Pons (tissue), 1 donor: ENCODE results near the gene VPS39.

Experiments used
- DNase-seq: peaks from one replicate; pipeline ENCODE4 v3.0.0-alpha.2; 2016; ENCODE audit warnings: low spot score

Gene VPS39

DNA sequence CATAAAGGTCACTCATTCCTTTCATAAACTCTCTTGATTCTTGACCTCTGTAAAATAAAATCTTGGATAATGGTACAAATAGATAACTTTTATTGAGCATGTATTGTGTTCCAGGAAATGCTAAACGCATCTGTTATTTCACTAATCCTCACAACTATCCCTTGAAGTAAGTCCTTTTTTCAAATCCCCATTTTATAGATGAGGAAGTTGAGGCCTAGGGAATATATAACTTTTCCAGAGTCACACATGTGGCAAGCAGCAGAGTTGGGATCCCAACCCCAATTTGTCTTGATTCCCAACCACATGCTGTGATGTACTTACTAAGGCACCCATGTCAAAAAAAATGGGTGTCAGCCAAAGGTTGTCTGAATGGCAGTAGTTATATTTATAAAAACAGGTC, 6.3 kb downstream of the VPS39 start:
- DNase-seq, result no peak

DNA sequence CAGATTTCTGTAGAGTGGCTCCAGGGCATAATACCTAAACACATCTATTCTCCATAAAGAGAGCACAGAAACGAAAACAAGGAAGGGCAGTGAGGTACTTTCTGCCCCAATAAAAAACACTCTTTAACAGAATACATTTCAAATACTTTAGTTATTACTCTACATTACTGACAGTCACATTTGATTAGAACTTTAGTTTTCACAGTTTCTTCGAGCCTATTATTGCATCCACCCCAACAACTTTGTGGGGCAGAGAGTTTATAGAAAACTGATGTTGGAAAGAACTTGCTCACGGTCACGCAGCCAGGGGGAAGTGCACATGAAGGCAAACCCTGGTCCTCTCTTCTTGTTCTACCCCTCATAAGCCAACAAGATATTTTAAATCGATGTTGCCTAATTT, 9.0 kb downstream of the VPS39 start:
- no peak for DNase-seq

DNA sequence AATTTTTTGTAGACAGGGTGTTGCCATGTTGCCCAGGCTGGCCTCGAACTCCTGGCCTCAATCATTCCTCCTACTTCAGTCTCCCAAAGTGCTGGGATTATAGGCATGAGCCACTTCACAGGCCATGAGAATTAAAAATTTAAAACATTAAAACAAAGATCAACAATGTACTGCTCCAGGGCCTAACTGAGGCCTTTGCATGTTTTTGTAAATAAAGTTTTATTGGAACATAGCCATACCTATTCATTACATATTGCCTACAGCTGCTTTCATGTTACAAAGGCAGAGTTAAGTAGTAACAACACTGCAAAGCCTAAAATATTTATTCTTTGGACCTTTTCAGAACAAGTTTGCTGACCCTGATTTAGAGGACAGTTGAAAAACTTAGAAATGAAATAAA, 9.6 kb downstream of the VPS39 start:
- no peak for DNase-seq

DNA sequence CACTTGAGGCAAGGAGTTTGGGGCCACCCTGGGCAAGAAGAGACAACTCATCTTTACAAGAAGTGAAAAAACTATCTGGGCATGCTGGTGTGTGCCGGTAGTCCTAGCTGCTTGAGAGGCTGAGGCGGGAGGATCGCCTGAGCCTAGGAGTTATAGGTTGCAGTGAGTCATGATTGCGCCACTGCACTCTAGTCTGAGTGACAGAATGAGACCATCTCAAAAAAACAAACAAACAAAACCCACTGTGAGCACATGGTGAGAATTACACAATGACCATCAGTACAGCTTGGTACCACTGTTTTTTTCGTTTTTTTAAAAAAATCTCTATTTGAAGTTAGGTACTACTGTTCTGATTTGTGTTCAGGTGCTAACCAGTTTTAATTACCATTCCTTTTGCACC, 13.6 kb downstream of the VPS39 start:
- no peak for DNase-seq

DNA sequence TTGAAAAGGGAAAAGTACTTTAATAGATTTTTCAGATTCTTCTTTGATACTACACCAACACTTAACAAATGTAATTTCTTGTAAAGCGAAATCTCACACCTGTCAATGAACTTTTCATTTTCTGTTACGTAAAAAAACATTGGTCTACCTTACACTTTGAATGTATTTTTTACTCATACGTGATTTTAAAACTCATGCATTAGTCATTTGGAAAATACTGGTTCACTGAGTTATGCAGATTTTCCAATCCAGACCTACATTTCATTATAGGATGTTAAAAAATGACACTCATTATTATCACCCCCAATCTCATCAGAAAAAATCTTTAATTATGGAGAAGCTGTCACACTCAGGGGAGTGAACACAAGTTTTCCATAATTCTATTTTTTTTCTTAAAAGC, 14.7 kb downstream of the VPS39 start:
- DNase-seq, result no peak

DNA sequence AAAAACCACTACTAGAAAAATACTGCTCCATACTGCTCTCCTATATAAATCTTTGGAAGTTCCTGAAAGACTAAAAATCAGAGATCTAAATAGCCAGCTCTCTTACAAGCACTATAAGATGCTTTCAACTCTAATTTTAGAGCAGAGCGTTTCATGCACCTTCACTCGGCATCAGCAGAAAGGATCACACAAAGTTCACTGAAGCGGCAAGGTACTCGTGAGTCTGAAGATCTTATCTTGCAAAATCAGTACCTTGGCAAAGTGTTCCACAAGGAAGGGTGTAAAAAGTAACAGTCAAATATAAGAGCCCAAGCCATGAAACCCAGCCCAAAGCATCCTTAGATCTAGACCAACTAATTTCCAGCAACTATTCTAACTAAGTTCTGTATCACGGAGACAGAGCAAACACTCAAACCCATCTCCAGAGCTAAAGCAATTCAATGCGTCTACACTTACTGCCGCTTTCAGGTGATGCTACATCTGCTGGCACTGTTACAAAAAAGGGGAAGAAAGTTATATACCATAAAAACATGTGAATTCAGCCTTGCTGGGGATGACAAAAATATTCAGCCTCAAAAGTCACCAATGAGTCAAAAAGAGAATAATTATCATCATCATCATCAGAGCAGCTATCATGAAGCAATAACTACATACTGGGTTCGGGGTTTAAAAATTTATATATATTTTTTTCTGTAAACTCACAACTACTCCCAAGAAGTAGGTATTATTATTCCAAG, 16.3 kb downstream of the VPS39 start:
- DNase-seq, result no peak

DNA sequence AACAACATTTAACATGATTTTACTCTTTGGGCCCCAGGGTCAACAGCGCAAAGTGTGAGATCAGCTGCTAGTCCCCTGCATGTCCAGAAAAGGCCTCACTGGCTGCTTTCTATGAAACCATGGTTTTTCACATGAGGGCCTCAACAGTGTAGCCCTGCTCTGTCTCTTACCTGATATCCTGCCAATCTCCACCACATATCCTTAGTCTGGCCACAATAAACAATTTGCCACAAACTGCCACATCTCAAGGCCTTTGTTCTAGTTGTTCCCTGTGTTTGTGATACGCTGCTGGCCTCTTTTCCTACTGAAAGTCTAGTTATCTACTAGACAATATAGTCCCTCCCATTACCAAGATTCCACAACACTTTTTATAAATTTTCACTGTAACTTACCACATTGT, 17.7 kb downstream of the VPS39 start:
- DNase-seq, result no peak

DNA sequence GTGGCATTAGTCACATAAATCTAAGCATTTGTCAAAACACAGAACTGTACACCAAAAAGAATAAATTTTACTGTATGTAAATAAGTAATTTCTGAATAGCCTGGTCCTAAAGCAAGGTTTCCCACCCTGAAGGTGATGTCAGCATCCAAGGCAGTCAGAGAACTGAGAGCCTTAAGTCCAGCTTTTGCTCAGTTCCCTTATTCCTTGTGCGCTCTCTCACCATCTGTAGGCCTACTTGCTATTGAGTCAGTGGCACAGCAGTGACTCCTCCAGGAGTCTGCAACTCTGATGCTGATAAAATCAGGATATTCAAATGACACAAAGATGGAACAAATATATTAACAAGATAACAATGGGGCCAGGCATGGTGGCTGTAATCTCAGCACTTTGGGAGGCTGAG, 22.3 kb downstream of the VPS39 start:
- DNase-seq, result no peak

DNA sequence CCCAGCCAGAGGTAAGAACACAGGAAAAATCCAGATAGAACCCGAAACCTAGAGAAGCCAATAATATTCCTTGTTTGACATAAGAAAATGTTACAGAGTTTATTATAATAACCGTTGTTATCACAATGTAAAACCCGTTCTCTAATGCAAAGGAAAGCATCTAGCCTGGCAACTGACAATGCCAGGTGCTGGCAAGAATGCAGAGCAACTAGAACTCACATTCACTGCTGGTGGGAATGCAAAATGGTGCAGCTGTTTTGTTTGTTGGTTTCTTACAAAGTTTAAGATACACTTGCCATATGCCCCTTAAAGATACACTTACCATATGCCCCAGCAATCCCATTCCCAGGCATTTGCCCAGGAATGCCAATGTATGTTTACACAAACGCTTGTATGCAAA, 23.4 kb downstream of the VPS39 start:
- no peak for DNase-seq

DNA sequence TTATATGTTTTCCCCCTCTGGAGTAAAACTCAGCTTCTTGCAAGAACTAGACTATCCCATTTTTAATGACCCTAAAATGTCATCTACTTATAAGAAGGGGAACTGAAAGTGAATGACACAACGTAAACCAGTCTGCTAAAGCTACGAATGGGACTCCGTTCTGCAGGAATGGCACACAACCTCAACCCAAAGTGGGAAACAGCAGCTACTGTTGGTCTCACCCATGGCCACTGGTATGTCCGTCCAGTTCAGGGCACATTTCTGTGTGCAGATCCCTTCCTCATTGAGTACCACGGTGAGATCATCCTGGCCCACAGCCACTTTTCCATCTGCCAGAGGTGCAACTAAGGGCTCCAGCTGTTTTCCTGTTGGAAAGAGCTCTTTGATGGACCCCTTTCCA, 23.8 kb downstream of the VPS39 start:
- DNase-seq, result peak; percentile 68

DNA sequence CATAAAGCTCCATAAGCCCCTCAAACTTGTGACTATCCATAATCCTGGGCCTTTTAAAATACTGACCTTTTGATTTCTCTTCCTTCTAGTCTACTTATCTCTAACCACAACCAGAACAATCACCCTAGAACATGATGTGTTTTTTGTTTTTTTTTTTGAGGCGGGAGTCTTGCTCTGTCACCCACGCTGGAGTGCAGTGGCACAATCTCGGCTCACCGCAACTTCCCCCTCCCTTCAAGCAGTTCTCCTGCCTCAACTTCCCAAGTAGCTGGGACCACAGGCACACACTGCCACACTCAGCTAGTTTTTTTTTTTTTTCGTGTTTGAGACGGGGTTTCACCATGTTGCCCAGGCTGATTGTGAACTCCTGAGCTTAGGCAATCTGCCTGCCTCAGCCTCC, 25.1 kb downstream of the VPS39 start:
- DNase-seq, result peak; percentile 33

DNA sequence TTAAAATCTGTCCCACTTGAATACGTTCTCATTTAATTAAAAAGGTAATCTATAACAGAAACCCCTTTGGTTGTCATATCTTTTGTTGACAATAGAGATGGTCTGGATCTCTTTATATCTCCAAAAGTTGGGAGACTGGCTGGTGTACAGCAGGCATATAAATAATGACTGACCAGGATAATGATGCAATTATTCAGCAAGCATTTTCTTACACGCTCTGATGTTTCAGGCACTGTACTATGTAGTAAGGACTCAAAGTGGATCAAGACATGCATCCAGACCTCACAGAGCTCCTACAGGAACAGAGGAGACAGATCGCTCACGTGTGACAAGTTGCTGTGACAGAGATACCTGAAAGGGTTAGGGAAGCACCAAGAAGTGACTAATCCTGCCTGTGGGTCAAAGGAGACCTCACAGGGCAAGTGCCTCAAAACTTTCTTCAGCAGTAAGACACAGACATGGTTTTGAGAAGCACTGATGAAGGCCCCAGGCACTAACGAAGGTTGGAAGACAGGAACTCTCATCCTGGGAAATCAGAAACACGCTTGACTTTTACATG, 25.7 kb downstream of the VPS39 start:
- DNase-seq, result no peak

DNA sequence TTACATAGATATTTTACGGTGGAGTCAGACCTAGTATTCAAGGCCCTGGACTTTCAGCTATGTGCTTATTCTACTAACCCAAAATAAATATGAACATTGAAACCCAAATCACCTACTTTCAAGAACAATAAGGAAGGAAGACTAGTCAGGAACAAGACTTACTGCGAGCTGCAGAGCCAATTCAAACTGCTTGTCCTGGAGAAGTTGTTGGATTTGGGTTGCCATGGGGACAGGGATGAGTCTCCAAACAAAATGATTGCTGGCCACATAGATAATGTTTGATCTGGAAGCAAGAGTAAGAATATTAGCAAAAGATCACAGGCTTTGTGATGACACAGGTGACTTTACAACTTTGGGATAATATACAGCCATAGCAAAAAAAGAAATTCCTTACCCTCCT, 30.0 kb downstream of the VPS39 start:
- no peak for DNase-seq

DNA sequence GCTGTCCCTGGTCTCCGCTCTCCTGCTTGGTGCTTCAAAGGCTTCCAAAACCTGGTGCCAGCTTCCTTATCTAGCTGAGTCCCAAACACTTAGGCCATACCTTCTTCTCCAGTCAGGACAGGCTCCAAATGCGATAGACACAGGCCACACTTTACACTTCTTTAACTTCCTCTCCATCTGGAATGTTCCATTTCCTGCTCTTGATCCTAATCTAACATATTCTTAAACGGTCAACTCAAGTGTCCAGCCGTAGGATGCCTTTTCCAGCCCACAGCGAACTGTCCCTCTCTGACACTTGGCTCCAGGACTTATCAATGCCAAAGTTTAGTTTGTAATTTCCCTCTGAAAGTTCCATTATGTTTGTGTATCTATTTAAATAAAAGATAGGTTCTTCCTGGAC, 32.4 kb downstream of the VPS39 start:
- no peak for DNase-seq

DNA sequence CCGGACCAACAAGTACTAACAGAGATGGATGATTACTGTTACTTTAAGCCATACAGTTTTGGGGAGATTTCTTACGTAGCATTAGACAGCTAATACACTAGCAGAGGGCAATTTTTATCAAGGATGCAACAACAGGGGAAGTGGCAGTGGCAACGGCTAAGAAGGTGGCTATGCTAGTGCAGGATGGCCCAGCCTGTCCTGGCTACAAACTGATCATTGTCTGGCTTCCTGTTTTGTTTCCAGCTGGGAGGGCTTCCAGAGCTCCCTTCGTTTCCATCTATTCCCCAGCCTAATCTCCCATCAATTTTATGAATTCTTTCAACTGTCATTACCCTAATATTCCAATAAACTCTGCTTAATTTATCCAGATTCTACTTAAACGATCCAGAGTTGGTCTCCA, 35.6 kb downstream of the VPS39 start:
- DNase-seq, result no peak

DNA sequence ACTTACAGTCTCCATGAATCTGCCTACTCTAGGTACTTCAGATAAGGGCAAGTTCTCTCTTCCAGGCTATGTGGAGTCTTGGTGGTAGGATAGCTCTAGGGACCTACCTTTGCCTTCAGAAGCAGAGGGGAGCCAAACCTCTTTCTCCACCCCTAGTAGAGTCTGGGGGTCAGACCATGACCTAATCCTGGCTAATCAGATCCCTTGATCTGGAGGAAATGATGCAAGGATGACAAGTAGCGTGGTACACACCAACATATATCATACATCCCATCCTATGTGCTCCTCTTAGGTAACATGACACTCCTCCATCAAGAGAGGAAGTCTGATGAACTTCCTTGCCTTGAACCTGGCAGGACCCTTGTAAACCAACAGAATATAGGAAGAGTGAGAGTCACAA, 36.3 kb downstream of the VPS39 start:
- DNase-seq, result no peak

DNA sequence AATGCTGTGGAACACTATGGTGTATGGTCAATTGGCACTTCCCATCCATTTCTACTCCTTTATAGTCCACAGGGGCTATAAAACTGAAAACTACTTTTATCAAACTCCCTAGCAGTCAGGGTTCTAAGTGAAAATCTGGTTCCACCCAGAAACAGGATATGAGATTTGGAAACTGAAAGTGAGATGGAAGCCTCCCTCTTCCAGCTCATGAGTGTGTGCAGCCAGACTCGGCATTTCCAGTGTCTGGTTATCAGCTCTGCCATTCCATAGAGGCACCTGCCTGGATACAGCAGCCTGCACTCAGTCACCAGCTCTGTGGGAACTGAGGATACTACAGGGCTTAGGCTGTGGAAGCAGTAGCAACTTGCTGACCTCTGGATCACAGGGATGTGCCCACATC, 37.0 kb downstream of the VPS39 start:
- peak; percentile 16 for DNase-seq

DNA sequence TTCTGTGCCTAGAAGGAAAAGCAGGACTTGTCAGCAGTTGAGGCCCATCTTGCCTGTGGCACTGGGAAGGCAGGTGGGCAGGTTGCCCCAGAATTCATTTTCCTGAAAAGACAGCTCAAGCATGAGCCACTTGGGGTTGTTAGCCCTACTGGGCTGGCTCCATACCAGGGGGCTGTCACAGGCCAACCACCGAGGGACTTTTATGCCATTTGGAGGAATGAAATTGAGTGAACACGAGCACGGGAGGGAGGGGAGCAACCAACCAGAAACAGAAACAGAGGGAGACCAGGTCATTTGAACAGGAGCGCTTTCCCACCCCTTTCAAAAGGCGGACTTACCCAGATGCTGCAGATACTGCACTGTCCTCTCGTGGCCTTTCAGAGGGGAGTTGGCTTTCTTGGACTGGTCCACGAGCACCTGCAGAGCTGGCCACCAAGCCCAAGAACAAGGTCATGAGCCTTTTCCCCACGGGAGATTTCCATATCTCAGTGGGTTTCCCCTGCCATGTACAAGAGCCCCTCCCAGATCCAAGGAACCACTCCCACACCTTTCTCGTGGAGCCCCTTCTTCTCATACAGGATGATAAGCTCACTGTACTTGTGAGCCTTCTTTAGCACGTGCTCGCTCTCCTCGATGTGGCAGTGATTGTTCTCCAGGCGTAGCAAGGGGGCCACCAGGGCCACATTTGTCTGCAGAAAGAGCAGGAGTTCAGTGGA, 41.7 kb downstream of the VPS39 start:
- DNase-seq, result no peak

DNA sequence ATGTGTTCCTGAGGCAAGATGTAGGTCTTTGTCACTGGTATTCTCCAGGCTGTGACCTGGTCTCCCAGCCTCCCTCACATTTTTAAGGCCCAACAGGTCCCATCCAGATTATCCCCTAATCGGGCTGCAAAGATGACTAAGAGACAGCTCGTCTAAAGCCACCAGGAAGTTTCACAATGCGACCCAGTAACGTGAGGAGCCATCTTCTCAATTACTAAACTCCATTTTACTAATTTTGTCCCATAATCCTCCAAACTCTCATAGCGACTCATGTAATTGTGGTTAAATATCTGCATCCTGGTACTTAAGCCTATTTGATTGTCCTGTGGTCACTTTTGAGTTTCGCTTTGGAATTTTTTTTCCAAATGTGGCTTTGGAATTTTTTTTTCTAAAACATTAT, 43.0 kb downstream of the VPS39 start:
- DNase-seq, result no peak

DNA sequence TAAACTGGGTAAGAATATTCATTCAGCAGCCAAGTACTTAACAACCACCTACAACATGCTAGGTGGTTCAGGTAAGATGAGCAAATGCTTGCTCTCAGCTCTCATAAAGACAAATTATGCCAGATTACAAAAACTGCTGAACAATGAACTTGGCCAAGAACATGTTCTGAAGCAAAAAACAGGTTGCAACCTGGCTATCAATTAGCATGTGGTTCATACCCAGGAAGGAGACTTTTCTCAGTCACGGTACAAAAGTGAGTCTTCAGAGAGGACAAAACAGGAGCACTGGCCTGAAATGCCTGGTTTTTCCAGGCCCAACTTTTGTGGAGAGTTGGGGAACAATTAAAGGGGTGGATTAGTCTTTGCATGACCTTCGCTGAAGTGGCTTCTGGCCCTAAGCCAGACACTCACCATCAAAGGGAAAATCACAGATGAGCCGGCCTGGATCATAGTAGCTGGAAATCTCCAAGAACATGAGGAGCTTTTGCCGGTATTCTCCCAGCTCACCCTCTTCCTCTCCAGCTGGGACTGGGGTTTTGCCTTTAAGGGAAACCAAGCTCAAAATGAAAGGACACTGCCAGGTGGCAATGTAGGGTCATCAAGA, 44.1 kb downstream of the VPS39 start:
- no peak for DNase-seq

DNA sequence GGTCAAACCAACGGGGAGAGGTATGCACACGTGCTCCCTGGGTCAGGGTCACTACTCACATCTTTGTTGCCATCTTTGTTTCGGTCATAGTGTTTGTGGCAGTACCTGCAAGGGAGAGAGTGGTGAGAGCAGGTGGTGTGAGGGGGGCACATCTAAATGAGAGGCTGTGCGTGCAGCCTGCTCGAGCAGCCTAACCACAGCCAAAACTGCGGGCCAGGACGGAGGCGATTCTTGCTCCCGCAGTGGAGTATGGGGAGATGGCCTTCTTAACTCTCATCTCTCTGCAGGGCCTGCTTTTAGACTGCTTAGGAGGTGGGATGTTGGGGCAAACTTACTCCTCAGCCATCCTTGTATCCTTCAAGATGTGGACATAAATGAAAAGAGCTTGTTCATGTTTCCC, 44.8 kb downstream of the VPS39 start:
- DNase-seq, result no peak

DNA sequence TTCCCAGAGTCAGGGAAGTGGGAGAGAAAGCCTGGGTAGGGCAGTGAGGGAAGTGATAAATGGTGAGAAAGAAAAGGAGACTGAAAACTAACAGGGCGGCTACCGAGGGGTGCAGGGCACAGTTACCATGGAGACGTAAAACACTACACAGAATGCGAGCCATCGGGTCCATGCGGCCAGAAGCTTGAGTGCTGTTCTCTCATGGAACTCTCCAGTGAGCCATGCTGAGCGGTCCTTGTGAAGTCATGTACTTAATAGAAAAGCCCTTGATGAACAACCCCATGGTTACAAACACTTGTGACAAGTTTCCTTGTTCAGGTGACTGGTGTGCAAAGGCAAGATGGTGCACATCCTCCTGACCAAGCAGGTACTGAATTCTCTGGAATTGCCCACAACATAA, 48.0 kb downstream of the VPS39 start:
- no peak for DNase-seq

DNA sequence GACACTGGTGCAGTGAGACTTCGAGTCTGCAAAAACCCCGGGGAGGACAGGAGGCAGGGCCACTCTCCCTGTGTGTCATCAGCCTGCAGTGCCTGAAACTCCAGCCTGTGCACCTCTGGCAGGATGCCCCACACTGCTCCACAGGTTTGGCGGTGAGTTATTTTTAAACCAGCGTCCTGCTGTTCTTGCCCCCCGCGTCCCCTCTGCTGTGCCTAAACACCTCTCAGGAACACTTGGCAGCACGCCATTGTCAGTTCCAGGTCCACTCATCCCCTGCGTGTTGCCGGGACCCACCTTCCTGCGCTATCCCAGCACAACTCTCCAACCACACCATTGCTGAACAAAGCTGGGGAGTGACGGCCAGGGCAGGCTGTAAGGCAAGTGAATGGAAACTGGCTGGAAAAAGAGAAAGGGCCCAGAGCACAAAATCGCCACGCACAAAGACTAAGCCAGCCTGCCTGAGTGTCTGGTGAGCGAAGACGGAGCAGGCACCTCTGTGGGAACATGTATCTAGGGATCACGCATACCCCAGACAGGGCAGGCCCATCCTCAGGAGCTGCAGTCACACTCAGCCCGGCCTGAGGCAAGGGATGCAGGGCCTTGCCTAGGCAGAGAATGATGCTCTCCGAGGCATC, 48.6 kb downstream of the VPS39 start:
- DNase-seq, result no peak
